HCT116 (cell line): ENCODE measurements around the gene PHGDH. TPM values are rescaled to one million over a fixed set of nuclear protein-coding genes. Genes with fewer than 3 reads are reported as not detected.

Source experiments
- ATAC-seq: fragments of 200-7000 bp; cut with Tn5 transposase; 2 replicates; pipeline ENCODE4 v1.9.1; 2020; ENCODE audit warnings: mild to moderate bottlenecking, moderate library complexity
- BruUV-seq: library from RNA; stranded (reverse); fragments of 400-500 nt; replicated peaks from 2 replicates; lab custom pipeline; 2021; lab: Mats Ljungman, UMichigan
- CTCF ChIA-PET: fragments of 300-600 bp; sonication (Branson Sonifier 250); formaldehyde crosslinking; loops from one replicate; lab custom pipeline; 2021; ENCODE audit warnings: antibody characterized with exemption; lab: Charles Lee
- POLR2A ChIA-PET: fragments of 300-600, 350-600 bp; sonication (Branson Sonifier 250); formaldehyde crosslinking; loops from one replicate; lab custom pipeline; 2021; ENCODE audit warnings: antibody characterized with exemption; lab: Charles Lee
- RAD21 ChIA-PET, 2 experiments: fragments of 300-600 bp; sonication (Branson Sonifier 250); formaldehyde crosslinking; loops; one replicate each; lab custom pipeline; 2023; ENCODE audit warnings: low total read pairs in 2 of 2; ENCODE audit not compliant: uncharacterized antibody in 2 of 2, unreplicated experiment in 2 of 2, low non-redundant PET in 1 of 2; lab: Charles Lee
- DNase-seq: peaks from one replicate; pipeline ENCODE4 v3.0.0-alpha.2; 2010; ENCODE audit warnings: low read depth, low spot score
- H2AFZ ChIP-seq: fragments of 200-600 bp; shearing (Covaris generic), sonication (generic); 2 replicates; pipeline ENCODE4 v1.6.1; 2017; ENCODE audit warnings: low read depth, mixed run types, mixed read lengths, antibody characterized with exemption, low read length; ENCODE audit not compliant: poor library complexity, severe bottlenecking
- H3K27ac ChIP-seq: 2 replicates; pipeline ENCODE4 v1.5.1; 2012; ENCODE audit warnings: low read depth, low read length
- H3K27me3 ChIP-seq: fragments of 200-600 bp; sonication (generic); 2 replicates; pipeline ENCODE4 v1.6.1; 2016; ENCODE audit warnings: mixed run types, low read length, mixed read lengths; ENCODE audit not compliant: insufficient read depth
- H3K36me3 ChIP-seq, 2 experiments: fragments of 200-500 bp in 1 of 2; fragments of 200-600 bp in 1 of 2; sonication (Bioruptor generic) in 1 of 2; sonication (generic) in 1 of 2; 2 replicates each; pipeline versions ENCODE4 v1.5.1 to v1.6.1; 2014 to 2016; ENCODE audit warnings: low read length in 2 of 2, inconsistent platforms in 1 of 2, mixed read lengths in 1 of 2, mixed run types in 1 of 2; ENCODE audit not compliant: insufficient read depth in 2 of 2, control insufficient read depth in 1 of 2
- H3K4me1 ChIP-seq, 2 experiments: fragments of 200-600 bp in 1 of 2; sonication (generic) in 1 of 2; 2 replicates each; pipeline versions ENCODE4 v1.5.1 to v1.6.1; 2012 to 2017; ENCODE audit warnings: low read length in 2 of 2, inconsistent platforms in 1 of 2, mild to moderate bottlenecking in 1 of 2, mixed read lengths in 1 of 2, mixed run types in 1 of 2, moderate library complexity in 1 of 2; ENCODE audit not compliant: insufficient read depth in 2 of 2, control insufficient read depth in 1 of 2
- H3K4me2 ChIP-seq: fragments of 200-600 bp; sonication (generic); 2 replicates; pipeline ENCODE4 v1.6.1; 2017; ENCODE audit warnings: mixed run types, low read length, mixed read lengths
- H3K4me3 ChIP-seq, 2 experiments: fragments of 200-600 bp in 1 of 2; sonication (generic) in 1 of 2; replicated peaks in 1 of 2; 2 replicates each; pipeline ENCODE4 v1.5.1; 2011 to 2016; ENCODE audit warnings: low read length in 2 of 2, control low read depth in 1 of 2, low read depth in 1 of 2, mild to moderate bottlenecking in 1 of 2, mixed read lengths in 1 of 2, mixed run types in 1 of 2
- H3K79me2 ChIP-seq: fragments of 200-600 bp; sonication (generic); 2 replicates; pipeline ENCODE4 v1.6.1; 2017; ENCODE audit warnings: mild to moderate bottlenecking, mixed run types, low read length, moderate library complexity, mixed read lengths; ENCODE audit not compliant: insufficient read depth
- H3K9ac ChIP-seq: fragments of 200-600 bp; sonication (generic); 2 replicates; pipeline ENCODE4 v1.6.1; 2016; ENCODE audit warnings: low read length, mixed read lengths
- H3K9me2 ChIP-seq: fragments of 200-600 bp; sonication (generic), shearing (Covaris generic); 2 replicates; pipeline ENCODE4 v1.6.1; 2017; ENCODE audit warnings: mixed run types, mild to moderate bottlenecking, moderate library complexity; ENCODE audit not compliant: insufficient read depth
- H3K9me3 ChIP-seq, 2 experiments: fragments of 200-500 bp in 1 of 2; fragments of 200-600 bp in 1 of 2; sonication (Bioruptor generic) in 1 of 2; sonication (generic) in 1 of 2; 2 replicates each; pipeline ENCODE4 v1.6.1; 2014 to 2017; ENCODE audit warnings: low read length in 2 of 2, mixed read lengths in 2 of 2, inconsistent platforms in 1 of 2, low read depth in 1 of 2, mild to moderate bottlenecking in 1 of 2, mixed run types in 1 of 2, moderate library complexity in 1 of 2; ENCODE audit not compliant: control insufficient read depth in 1 of 2, insufficient read depth in 1 of 2
- H4K20me1 ChIP-seq: fragments of 200-600 bp; sonication (generic), shearing (Covaris generic); 2 replicates; pipeline ENCODE4 v1.6.1; 2017; ENCODE audit warnings: mixed run types, mild to moderate bottlenecking, moderate library complexity; ENCODE audit not compliant: insufficient read depth
- EGR1 ChIP-seq: IDR thresholded peaks from 2 replicates; pipeline ENCODE4 v1.6.1; 2012; ENCODE audit warnings: low read depth
- ELF1 ChIP-seq: IDR thresholded peaks from 2 replicates; pipeline ENCODE4 v1.6.1; 2012; ENCODE audit warnings: low read depth, borderline replicate concordance
- FOSL1 ChIP-seq: IDR thresholded peaks from 2 replicates; pipeline ENCODE4 v1.6.1; 2012; ENCODE audit warnings: low read depth
- JUND ChIP-seq: IDR thresholded peaks from 2 replicates; pipeline ENCODE4 v1.6.1; 2012
- MAX ChIP-seq: IDR thresholded peaks from 2 replicates; pipeline ENCODE4 v1.6.1; 2012
- POLR2A ChIP-seq: IDR thresholded peaks from 2 replicates; pipeline ENCODE4 v1.7.0; 2011; ENCODE audit warnings: borderline replicate concordance; ENCODE audit not compliant: insufficient read depth, insufficient read length; ENCODE audit errors: extremely low read depth
- RAD21 ChIP-seq: IDR thresholded peaks from 2 replicates; pipeline ENCODE4 v1.6.1; 2012; ENCODE audit warnings: low read depth, mild to moderate bottlenecking
- SP1 ChIP-seq: IDR thresholded peaks from 2 replicates; pipeline ENCODE4 v1.6.1; 2012; ENCODE audit warnings: low read depth
- YY1 ChIP-seq: IDR thresholded peaks from 2 replicates; pipeline ENCODE4 v1.6.1; 2011; ENCODE audit warnings: low read length, low read depth, moderate library complexity, mild to moderate bottlenecking; ENCODE audit not compliant: insufficient replicate concordance; ENCODE audit errors: extremely low read depth
- ZFX ChIP-seq: fragments of 450-650 bp; IDR thresholded peaks from 2 replicates; pipeline ENCODE4 v1.6.1; 2017
- intact Hi-C: fragments of 100-400 bp; cut with micrococcal nuclease; formaldehyde crosslinking; loops from 2 replicates; pipeline ENCODE4 v1.10.0; 2022
- total RNA-seq: library from RNA; stranded (reverse); gene quantifications from one replicate; pipeline ENCODE4 v1.2.1, GENCODE V29; 2021; ENCODE audit not compliant: unreplicated experiment
- TF ChIP-seq, protein P1 (sequence below): IDR thresholded peaks from 2 replicates; pipeline ENCODE4 v1.6.1; 2011; ENCODE audit warnings: mild to moderate bottlenecking, low read length, moderate library complexity; ENCODE audit not compliant: insufficient replicate concordance; ENCODE audit errors: extremely low read depth
- TF ChIP-seq, protein P2 (sequence below): IDR thresholded peaks from 2 replicates; pipeline ENCODE4 v1.6.1; 2012; ENCODE audit warnings: low read depth
- TF ChIP-seq, protein P3 (sequence below): IDR thresholded peaks from 2 replicates; pipeline ENCODE4 v1.6.1; 2012
- TF ChIP-seq, protein P4 (sequence below), 3 experiments: fragments of 200-600 bp in 1 of 3; sonication (generic) in 1 of 3; IDR thresholded peaks in 2 of 3; conservative IDR thresholded peaks in 1 of 3; 2 replicates each; pipeline ENCODE4 v1.5.1; 2012 to 2017; ENCODE audit warnings: low read depth in 2 of 3, low read length in 2 of 3, antibody characterized with exemption in 1 of 3, borderline replicate concordance in 1 of 3, control low read depth in 1 of 3, mild to moderate bottlenecking in 1 of 3, mixed read lengths in 1 of 3, mixed run types in 1 of 3, moderate library complexity in 1 of 3; ENCODE audit not compliant: insufficient read depth in 1 of 3

PHGDH gene
- total RNA-seq, 1 experiment from 2014 or later, result 187 TPM

GRCh38 chr1:119703666-119704450, 7.9 kb upstream of the PHGDH start:
- no peak for DNase-seq
- CTCF ChIA-PET, result no interaction called here
- peaks cover 4 to 6% of the 10 kb centered on the region in 2 experiments; a peak in 2 of 4 replicates for H3K9me3 ChIP-seq
- TF ChIP-seq MAX, result no peak
- TF ChIP-seq, protein P1, sequence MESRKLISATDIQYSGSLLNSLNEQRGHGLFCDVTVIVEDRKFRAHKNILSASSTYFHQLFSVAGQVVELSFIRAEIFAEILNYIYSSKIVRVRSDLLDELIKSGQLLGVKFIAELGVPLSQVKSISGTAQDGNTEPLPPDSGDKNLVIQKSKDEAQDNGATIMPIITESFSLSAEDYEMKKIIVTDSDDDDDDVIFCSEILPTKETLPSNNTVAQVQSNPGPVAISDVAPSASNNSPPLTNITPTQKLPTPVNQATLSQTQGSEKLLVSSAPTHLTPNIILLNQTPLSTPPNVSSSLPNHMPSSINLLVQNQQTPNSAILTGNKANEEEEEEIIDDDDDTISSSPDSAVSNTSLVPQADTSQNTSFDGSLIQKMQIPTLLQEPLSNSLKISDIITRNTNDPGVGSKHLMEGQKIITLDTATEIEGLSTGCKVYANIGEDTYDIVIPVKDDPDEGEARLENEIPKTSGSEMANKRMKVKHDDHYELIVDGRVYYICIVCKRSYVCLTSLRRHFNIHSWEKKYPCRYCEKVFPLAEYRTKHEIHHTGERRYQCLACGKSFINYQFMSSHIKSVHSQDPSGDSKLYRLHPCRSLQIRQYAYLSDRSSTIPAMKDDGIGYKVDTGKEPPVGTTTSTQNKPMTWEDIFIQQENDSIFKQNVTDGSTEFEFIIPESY, result no peak
- TF ChIP-seq JUND, result no peak
- no peak for TF ChIP-seq EGR1
- no peak for TF ChIP-seq YY1
- no peak for TF ChIP-seq ZFX
- no peak for TF ChIP-seq FOSL1
- no peak for TF ChIP-seq POLR2A
- TF ChIP-seq RAD21, result no peak
- TF ChIP-seq, protein P2, sequence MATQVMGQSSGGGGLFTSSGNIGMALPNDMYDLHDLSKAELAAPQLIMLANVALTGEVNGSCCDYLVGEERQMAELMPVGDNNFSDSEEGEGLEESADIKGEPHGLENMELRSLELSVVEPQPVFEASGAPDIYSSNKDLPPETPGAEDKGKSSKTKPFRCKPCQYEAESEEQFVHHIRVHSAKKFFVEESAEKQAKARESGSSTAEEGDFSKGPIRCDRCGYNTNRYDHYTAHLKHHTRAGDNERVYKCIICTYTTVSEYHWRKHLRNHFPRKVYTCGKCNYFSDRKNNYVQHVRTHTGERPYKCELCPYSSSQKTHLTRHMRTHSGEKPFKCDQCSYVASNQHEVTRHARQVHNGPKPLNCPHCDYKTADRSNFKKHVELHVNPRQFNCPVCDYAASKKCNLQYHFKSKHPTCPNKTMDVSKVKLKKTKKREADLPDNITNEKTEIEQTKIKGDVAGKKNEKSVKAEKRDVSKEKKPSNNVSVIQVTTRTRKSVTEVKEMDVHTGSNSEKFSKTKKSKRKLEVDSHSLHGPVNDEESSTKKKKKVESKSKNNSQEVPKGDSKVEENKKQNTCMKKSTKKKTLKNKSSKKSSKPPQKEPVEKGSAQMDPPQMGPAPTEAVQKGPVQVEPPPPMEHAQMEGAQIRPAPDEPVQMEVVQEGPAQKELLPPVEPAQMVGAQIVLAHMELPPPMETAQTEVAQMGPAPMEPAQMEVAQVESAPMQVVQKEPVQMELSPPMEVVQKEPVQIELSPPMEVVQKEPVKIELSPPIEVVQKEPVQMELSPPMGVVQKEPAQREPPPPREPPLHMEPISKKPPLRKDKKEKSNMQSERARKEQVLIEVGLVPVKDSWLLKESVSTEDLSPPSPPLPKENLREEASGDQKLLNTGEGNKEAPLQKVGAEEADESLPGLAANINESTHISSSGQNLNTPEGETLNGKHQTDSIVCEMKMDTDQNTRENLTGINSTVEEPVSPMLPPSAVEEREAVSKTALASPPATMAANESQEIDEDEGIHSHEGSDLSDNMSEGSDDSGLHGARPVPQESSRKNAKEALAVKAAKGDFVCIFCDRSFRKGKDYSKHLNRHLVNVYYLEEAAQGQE, result no peak
- TF ChIP-seq SP1, result no peak
- TF ChIP-seq, protein P3, sequence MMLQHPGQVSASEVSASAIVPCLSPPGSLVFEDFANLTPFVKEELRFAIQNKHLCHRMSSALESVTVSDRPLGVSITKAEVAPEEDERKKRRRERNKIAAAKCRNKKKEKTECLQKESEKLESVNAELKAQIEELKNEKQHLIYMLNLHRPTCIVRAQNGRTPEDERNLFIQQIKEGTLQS, result no peak
- TF ChIP-seq ELF1, result no peak
- TF ChIP-seq, protein P4, sequence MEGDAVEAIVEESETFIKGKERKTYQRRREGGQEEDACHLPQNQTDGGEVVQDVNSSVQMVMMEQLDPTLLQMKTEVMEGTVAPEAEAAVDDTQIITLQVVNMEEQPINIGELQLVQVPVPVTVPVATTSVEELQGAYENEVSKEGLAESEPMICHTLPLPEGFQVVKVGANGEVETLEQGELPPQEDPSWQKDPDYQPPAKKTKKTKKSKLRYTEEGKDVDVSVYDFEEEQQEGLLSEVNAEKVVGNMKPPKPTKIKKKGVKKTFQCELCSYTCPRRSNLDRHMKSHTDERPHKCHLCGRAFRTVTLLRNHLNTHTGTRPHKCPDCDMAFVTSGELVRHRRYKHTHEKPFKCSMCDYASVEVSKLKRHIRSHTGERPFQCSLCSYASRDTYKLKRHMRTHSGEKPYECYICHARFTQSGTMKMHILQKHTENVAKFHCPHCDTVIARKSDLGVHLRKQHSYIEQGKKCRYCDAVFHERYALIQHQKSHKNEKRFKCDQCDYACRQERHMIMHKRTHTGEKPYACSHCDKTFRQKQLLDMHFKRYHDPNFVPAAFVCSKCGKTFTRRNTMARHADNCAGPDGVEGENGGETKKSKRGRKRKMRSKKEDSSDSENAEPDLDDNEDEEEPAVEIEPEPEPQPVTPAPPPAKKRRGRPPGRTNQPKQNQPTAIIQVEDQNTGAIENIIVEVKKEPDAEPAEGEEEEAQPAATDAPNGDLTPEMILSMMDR (IDR thresholded peaks at IDR 0.05 in 2 of 3, conservative IDR thresholded peaks at IDR 0.05 in 1 of 3; ENCODE audit: borderline replicate concordance in 1 of 3, insufficient read depth in 1 of 3, low read depth in 2 of 3, low read length in 2 of 3), result no peak
- TF ChIP-seq, all 23 proteins: peak for 0
- no peak for ATAC-seq
- no peaks in the 10 kb centered on the region for H3K4me1 ChIP-seq
- RAD21 ChIA-PET, result no interaction called here
- no peak overlapping the region for H3K27ac ChIP-seq
- H3K4me3 ChIP-seq, result no peak overlapping the region
- H2AFZ ChIP-seq, result no peak overlapping the region
- H4K20me1 ChIP-seq, result no peaks in the 10 kb centered on the region
- intact Hi-C loops, result no loop called here
- POLR2A ChIA-PET, result interaction anchor here (1.5 kb wide), 1 partner anchor 8 kb away, joined by 8 read pairs; the partner anchor contains the start of gene PHGDH
- H3K9me2 ChIP-seq, result no peaks in the 10 kb centered on the region
- BruUV-seq, result no TSS peak
- no peak overlapping the region for H3K9ac ChIP-seq
- no peaks in the 10 kb centered on the region for H3K27me3 ChIP-seq
- H3K36me3 ChIP-seq, result no peaks in the 10 kb centered on the region
- H3K4me2 ChIP-seq, result no peak overlapping the region
- no peaks in the 10 kb centered on the region for H3K79me2 ChIP-seq
